Measurements from ENCODE around the gene FAM83B.

FAM83B gene

DNA sequence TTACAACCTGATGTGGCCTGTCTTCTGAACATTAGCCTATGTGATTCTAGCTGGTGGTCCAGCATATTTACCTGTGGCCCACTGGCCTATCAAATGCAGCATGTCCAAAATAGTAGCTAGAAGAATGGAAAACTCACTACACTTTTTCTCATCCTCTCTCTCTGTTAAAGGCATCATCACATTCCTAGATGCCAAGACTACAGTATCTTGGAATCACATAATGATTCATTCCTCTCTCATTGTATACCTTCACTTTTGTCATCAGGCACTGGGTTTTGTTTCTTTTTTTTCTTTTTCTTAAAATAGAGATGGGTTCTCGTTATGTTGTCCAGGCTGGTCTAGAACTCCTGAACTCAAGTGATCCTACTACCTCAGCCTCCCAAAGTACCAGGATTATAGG lies 45.0 kb downstream of the FAM83B start:
- TF ChIP-seq, protein P1, sequence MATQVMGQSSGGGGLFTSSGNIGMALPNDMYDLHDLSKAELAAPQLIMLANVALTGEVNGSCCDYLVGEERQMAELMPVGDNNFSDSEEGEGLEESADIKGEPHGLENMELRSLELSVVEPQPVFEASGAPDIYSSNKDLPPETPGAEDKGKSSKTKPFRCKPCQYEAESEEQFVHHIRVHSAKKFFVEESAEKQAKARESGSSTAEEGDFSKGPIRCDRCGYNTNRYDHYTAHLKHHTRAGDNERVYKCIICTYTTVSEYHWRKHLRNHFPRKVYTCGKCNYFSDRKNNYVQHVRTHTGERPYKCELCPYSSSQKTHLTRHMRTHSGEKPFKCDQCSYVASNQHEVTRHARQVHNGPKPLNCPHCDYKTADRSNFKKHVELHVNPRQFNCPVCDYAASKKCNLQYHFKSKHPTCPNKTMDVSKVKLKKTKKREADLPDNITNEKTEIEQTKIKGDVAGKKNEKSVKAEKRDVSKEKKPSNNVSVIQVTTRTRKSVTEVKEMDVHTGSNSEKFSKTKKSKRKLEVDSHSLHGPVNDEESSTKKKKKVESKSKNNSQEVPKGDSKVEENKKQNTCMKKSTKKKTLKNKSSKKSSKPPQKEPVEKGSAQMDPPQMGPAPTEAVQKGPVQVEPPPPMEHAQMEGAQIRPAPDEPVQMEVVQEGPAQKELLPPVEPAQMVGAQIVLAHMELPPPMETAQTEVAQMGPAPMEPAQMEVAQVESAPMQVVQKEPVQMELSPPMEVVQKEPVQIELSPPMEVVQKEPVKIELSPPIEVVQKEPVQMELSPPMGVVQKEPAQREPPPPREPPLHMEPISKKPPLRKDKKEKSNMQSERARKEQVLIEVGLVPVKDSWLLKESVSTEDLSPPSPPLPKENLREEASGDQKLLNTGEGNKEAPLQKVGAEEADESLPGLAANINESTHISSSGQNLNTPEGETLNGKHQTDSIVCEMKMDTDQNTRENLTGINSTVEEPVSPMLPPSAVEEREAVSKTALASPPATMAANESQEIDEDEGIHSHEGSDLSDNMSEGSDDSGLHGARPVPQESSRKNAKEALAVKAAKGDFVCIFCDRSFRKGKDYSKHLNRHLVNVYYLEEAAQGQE (IDR thresholded peaks at IDR 0.05; ENCODE audit: low read depth) = no peak
- TF ChIP-seq EGR1 (IDR thresholded peaks at IDR 0.05) (no peak), CEBPB (IDR thresholded peaks at IDR 0.05) (no peak), YY1 (IDR thresholded peaks at IDR 0.05; ENCODE audit: low read depth) (no peak), TEAD4 (IDR thresholded peaks at IDR 0.05) (no peak), EP300 (IDR thresholded peaks at IDR 0.05; ENCODE audit: borderline replicate concordance) (no peak), NFIC (IDR thresholded peaks at IDR 0.05) (no peak), FOXM1 (IDR thresholded peaks at IDR 0.05; ENCODE audit: borderline replicate concordance, low read depth) (no peak), ZBTB7A (IDR thresholded peaks at IDR 0.05; ENCODE audit: low read depth) (no peak), TCF12 (IDR thresholded peaks at IDR 0.05; ENCODE audit: low read depth) (no peak)
- TF ChIP-seq, protein P2, sequence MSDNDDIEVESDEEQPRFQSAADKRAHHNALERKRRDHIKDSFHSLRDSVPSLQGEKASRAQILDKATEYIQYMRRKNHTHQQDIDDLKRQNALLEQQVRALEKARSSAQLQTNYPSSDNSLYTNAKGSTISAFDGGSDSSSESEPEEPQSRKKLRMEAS (IDR thresholded peaks at IDR 0.05) = no peak

DNA sequence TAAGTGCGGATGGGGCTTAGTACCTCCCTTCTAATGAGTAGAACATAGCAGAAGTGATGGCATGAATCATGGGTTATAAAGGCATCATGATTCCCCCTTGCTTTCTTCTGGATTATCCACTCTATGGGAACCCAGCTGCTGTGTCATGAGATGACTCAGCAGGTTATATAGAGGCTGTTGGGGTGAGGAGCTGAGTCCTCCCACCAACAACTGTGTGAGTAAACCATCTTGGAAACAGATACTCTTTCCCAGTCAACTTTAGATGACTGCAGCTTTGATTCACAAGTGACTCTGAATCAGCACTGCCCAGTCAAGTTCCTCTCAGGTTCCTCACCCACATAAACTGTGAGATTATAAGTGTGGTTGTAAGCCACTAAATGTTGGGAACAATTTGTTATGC lies 46.3 kb downstream of the FAM83B start:
- TF ChIP-seq EGR1 (IDR thresholded peaks at IDR 0.05) (no peak), YY1 (IDR thresholded peaks at IDR 0.05; ENCODE audit: low read depth) (no peak), NFIC (IDR thresholded peaks at IDR 0.05) (no peak), RAD21 (IDR thresholded peaks at IDR 0.05; ENCODE audit: low read depth) (no peak)
- TF ChIP-seq, protein P2 (IDR thresholded peaks at IDR 0.05) = no peak

DNA sequence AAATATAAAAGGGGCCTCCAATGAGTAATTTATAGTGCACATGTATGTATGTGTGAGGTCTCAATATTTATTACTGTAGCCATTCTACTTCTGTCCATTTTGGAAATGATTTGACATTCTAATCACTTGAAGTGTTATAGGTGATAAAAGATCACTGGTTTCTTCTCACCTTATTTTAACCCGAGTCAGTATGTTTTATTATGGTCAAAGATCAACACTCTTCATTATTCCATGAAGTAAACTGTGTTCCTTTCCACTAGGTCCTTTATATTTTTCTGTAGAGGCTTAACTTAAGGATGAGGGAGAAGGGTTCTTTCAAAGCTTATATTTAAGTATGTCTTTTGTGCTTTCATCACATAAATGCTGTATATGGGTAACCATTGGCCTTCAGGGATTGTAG lies 47.2 kb downstream of the FAM83B start:
- no peak for TF ChIP-seq TCF12 (IDR thresholded peaks at IDR 0.05; ENCODE audit: low read depth)
- no peak for TF ChIP-seq TEAD4 (IDR thresholded peaks at IDR 0.05)
- TF ChIP-seq, protein P2 (IDR thresholded peaks at IDR 0.05) = no peak
- TF ChIP-seq, protein P1 (IDR thresholded peaks at IDR 0.05; ENCODE audit: low read depth) = no peak
- TF ChIP-seq, protein P3, sequence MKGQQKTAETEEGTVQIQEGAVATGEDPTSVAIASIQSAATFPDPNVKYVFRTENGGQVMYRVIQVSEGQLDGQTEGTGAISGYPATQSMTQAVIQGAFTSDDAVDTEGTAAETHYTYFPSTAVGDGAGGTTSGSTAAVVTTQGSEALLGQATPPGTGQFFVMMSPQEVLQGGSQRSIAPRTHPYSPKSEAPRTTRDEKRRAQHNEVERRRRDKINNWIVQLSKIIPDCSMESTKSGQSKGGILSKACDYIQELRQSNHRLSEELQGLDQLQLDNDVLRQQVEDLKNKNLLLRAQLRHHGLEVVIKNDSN (IDR thresholded peaks at IDR 0.05) = no peak
- no peak for TF ChIP-seq CREB1 (IDR thresholded peaks at IDR 0.05; ENCODE audit: low read depth)
- TF ChIP-seq FOXM1 (IDR thresholded peaks at IDR 0.05; ENCODE audit: borderline replicate concordance, low read depth) = no peak
- TF ChIP-seq YY1 (IDR thresholded peaks at IDR 0.05; ENCODE audit: low read depth) = no peak
- no peak for TF ChIP-seq EGR1 (IDR thresholded peaks at IDR 0.05)
- no peak for TF ChIP-seq ZBTB7A (IDR thresholded peaks at IDR 0.05; ENCODE audit: low read depth)
- no peak for TF ChIP-seq RAD21 (IDR thresholded peaks at IDR 0.05; ENCODE audit: low read depth)
- no peak for TF ChIP-seq CEBPB (IDR thresholded peaks at IDR 0.05)
- no peak for TF ChIP-seq TAF1 (IDR thresholded peaks at IDR 0.05; ENCODE audit: low read depth)
- no peak for TF ChIP-seq NFIC (IDR thresholded peaks at IDR 0.05)
- no peak for TF ChIP-seq EP300 (IDR thresholded peaks at IDR 0.05; ENCODE audit: borderline replicate concordance)

DNA sequence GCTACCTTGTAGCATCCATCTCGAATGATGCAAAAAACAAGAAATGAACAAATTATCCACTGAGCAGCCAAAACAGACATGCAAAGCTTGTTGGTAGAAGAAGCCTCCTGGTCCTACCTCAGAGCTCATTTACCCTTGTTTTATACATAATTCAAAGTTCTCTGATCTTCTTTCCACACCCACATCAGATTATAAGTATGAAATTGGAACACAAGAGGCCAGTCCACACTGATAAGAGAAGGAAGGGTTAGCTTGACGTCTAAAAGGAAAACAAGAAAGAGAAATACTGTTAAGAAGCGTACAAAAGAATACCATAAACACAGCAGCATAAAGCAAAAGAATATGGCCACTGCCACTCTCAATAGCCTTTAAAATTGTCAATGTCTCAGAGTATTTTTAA lies 49.7 kb downstream of the FAM83B start:
- no peak for TF ChIP-seq YY1 (IDR thresholded peaks at IDR 0.05; ENCODE audit: low read depth)
- no peak for TF ChIP-seq CEBPB (IDR thresholded peaks at IDR 0.05)
- TF ChIP-seq, protein P2 (IDR thresholded peaks at IDR 0.05) = no peak
- TF ChIP-seq RAD21 (IDR thresholded peaks at IDR 0.05; ENCODE audit: low read depth) = no peak
- TF ChIP-seq FOXM1 (IDR thresholded peaks at IDR 0.05; ENCODE audit: borderline replicate concordance, low read depth) = no peak
- no peak for TF ChIP-seq TAF1 (IDR thresholded peaks at IDR 0.05; ENCODE audit: low read depth)
- TF ChIP-seq TCF12 (IDR thresholded peaks at IDR 0.05; ENCODE audit: low read depth) = no peak

DNA sequence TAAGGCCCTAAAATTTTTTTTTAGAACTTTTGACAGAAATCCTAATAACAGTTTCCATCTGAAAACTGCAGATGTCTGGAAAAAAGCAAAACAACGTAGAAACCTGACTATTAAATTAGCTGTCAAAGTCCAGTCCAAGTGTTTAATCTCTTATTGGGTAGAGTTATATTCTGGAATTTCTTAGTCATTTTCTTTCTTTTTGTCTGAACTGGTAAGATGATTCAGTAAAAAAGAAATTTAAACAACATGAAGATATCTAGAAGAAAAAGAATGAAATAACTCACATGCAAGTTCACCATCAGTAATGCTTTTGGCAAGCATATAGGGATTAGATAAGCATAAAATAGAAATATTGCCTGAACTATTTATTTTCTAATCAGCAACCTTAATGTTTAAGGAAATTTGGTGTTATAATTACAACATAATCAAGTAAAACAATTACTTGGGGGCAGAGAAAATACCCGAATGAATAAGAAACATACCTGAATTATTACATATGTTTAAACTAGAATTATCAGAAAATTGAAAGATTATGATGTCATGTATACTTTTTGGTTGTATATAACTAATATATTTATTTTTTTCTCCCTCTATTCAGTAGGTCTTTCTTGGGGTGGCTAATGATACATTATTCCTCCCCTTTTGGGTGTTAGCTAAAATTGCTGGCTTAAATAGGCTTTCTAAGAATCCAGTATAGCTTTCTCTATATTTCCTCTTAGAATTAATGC lies 51.1 kb downstream of the FAM83B start:
- TF ChIP-seq NFIC (IDR thresholded peaks at IDR 0.05) (no peak), YY1 (IDR thresholded peaks at IDR 0.05; ENCODE audit: low read depth) (no peak), ZBTB7A (IDR thresholded peaks at IDR 0.05; ENCODE audit: low read depth) (no peak), EP300 (IDR thresholded peaks at IDR 0.05; ENCODE audit: borderline replicate concordance) (no peak), CREB1 (IDR thresholded peaks at IDR 0.05; ENCODE audit: low read depth) (no peak), TCF12 (IDR thresholded peaks at IDR 0.05; ENCODE audit: low read depth) (no peak), TEAD4 (IDR thresholded peaks at IDR 0.05) (no peak), TAF1 (IDR thresholded peaks at IDR 0.05; ENCODE audit: low read depth) (no peak), CEBPB (IDR thresholded peaks at IDR 0.05) (no peak), EGR1 (IDR thresholded peaks at IDR 0.05) (no peak), FOXM1 (IDR thresholded peaks at IDR 0.05; ENCODE audit: borderline replicate concordance, low read depth) (no peak), RAD21 (IDR thresholded peaks at IDR 0.05; ENCODE audit: low read depth) (no peak)
- TF ChIP-seq, protein P2 (IDR thresholded peaks at IDR 0.05) = no peak
- TF ChIP-seq, protein P1 (IDR thresholded peaks at IDR 0.05; ENCODE audit: low read depth) = no peak
- TF ChIP-seq, protein P3 (IDR thresholded peaks at IDR 0.05) = no peak
